ENCODE results near the gene FAM78B.

FAM78B gene

GRCh38 chr1:166066107-166066506 is 100.7 kb downstream of the FAM78B start:
- DNase-seq (ENCODE audit: low spot score) = no peak

DNA sequence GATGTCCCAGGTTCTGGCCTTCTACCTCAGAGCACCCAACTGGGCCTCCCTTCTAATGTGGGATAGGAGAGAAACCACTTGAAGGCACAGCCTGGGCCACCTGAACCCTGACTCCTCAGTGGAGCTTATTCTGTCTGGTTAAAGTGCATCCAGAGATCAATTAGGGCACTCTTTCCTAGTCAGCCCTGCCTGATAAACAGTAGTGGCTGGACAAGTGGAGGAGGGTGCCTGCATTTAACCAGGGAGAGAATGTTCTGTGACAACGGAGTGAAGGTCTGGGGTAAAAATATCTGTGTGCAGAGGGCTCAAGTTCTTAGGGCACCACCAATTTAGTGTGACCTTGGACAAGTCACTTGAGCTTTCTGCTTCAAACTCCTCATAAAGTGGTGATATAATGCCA is 101.8 kb downstream of the FAM78B start:
- no peak for DNase-seq (ENCODE audit: low spot score)

- DNase-seq (ENCODE audit: low spot score) = no peak
Measured at GRCh38 chr1:166064313-166064926, 102.4 kb downstream of the FAM78B start.

GRCh38 chr1:166063701-166064100 is 103.1 kb downstream of the FAM78B start:
- DNase-seq (ENCODE audit: low spot score) = no peak

DNA sequence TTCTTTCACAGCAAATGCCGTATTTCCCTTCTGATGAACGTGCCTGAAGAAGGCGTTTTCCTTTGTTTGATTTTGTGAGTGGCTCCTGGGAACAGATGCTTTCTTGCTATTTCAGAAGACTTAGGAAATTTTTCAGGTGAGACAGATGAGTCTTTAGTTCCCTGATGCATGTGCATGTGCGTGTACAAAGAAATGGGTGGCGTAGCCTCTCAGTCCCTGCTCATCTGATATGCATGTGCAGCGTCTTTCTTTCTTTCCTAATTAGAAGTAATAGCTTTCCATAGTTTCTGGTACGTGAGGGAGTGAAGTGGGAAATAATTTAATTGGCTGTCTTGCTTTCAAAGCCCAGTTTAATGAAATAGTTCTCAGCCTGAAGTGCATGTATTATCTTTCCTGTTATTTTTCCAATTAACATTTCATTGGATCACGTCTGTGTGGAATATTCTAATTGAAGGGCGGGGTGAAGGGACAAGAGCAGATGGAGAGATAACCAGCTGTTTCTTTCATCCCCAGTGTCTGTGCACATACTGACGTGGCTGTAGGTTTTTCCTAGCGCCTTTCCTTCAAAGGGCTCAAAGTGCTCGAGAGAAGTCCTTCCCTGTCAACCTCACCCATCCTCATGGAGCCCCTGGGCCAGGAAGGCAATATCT is 104.3 kb downstream of the FAM78B start:
- DNase-seq (ENCODE audit: low spot score) = no peak

- no peak for DNase-seq (ENCODE audit: low spot score)
Measured at GRCh38 chr1:166057650-166058049, 109.2 kb downstream of the FAM78B start.

- DNase-seq (ENCODE audit: low spot score) = no peak
Measured at GRCh38 chr1:166053395-166053794, 113.4 kb downstream of the FAM78B start.

DNA sequence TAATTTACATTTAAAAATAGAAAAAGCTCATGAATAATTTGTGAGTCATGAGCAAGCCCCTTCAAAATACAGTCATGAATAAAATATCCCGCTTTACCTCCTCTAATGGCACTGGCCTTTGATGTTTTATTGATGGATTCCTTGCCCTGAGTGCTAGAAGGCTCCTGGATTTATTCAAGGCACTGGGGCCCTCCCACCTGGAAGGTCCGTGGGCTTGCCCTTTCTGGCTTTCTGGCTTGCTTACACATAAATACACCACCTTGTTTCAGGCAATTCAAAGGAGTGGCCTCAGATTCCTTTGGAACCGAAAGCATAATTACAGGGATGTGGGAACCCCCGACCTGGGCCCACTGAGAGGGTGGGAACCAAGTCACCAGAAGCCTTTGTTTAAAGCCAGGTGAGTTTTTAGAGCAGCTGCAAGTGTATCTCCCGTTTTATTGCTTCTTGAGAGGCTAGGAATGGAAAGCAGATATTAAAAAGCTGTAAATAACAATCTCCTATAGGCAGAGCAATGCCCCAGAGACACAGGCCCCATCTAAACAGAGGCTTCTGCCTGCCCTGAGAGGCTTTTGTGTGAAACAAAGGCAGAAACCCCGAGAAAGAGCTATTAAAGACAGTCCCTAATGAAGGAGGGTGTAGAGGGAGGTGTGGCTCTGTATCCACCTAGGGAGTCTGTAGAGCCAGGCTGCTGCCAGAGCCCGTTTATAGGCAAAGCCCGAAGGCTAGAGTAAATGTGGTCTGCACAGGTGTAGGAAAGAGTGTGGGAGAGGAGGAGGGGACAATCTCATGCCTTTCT is 126.4 kb downstream of the FAM78B start:
- no peak for DNase-seq (ENCODE audit: low spot score)

DNA sequence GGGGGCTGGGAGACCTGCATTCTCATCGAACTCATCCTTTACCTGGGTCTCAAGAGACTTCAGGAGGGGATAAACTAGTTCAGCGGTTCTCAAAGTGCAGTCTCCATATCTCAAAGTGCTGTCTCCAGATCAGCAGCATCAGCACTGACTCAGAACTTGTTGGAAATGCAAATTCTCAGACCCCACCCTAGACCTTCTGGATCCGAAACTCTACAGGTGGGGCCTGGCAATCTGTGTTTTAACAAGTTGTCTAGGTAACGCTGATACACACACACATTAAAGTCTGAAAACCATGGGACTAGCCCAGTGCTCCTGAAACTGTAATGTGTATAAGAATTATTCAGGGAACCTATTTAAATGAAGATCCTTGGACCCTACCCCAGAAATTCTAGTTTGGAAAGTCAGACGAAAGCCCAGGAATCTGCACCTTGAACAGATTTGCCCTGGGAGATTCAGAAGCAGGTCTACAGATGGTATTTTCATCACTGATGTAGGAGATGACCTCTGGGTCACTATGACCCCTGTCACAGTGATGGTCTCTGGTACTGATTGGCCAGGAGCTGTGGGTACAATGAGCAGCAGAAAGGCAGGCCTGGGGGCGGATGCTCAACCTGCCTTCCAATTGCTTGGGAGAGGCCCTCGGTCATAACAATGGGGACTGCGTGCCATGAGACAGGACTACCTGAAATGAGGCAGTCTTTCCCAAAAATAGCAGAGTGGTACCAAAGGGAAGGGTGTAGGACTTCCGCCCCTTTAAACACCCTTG is 127.2 kb downstream of the FAM78B start:
- no peak for DNase-seq (ENCODE audit: low spot score)

DNA sequence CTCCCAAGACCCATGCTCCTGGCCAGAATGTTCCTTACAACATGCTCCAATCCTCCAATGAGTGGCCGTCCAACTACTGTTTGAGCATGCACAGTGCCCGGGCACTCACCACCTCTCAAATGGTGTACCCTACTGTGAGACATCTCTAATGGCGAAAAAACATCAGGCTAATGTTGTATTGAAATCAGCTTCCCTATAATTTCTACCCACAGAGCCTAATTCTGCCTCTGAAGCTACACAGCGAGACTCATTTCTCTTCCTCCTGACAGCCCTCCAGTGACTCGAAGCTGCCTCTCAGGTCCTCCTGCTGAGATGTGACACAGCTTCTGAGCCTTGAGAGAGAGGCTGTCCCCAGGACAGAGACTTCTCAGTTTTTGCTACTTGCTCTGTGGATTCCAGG is 130.7 kb downstream of the FAM78B start:
- DNase-seq (ENCODE audit: low spot score) = no peak

GRCh38 chr1:166032572-166033371 is 134.0 kb downstream of the FAM78B start:
- no peak for DNase-seq (ENCODE audit: low spot score)

- DNase-seq (ENCODE audit: low spot score) = no peak
Measured at GRCh38 chr1:166031932-166032571, 134.7 kb downstream of the FAM78B start.

- no peak for DNase-seq (ENCODE audit: low spot score)
Measured at GRCh38 chr1:166029196-166029945, 137.4 kb downstream of the FAM78B start.

- DNase-seq (ENCODE audit: low spot score) = no peak
Measured at GRCh38 chr1:166026555-166026954, 140.2 kb downstream of the FAM78B start.

- DNase-seq (ENCODE audit: low spot score) = no peak
Measured at GRCh38 chr1:166026143-166026542, 140.7 kb downstream of the FAM78B start.

GRCh38 chr1:166020210-166020609 is 146.6 kb downstream of the FAM78B start:
- DNase-seq (ENCODE audit: low spot score) = no peak

Data from COLO829 (cell line).